GM12878 (cell line): ENCODE measurements around the gene HSPA1B. TPM values are rescaled to one million over a fixed set of nuclear protein-coding genes. Genes with fewer than 3 reads are reported as not detected.

Experiments
- ATAC-seq: fragments of 200-7000 bp; cut with Tn5 transposase; 3 replicates; pipeline ENCODE4 v1.9.1; 2020; ENCODE audit warnings: mild to moderate bottlenecking, moderate library complexity
- BruUV-seq: library from RNA; stranded (reverse); fragments of 400-500 nt; replicated peaks from 2 replicates; lab custom pipeline; 2021; lab: Mats Ljungman, UMichigan
- CTCF ChIA-PET: fragments of 300-600 bp; sonication (Branson Sonifier 250); formaldehyde crosslinking; extraction: SDS; loops from one replicate; lab custom pipeline; 2021; ENCODE audit warnings: inconsistent platforms; lab: Yijun Ruan, JAX
- POLR2A ChIA-PET: fragments of 350-600 bp; formaldehyde crosslinking; extraction: SDS; loops from one replicate; lab custom pipeline; 2021; ENCODE audit warnings: inconsistent platforms; lab: Charles Lee
- RAD21 ChIA-PET: fragments of 300-600 bp; sonication (Branson Sonifier 250); formaldehyde crosslinking; loops from one replicate; lab custom pipeline; 2023; ENCODE audit warnings: antibody characterized with exemption; ENCODE audit not compliant: unreplicated experiment; lab: Charles Lee
- SMC1A ChIA-PET: fragments of 300-600 bp; sonication (Branson Sonifier 250); formaldehyde crosslinking; loops from one replicate; lab custom pipeline; 2023; ENCODE audit not compliant: unreplicated experiment, uncharacterized antibody; lab: Charles Lee
- DNase-seq: peaks from one replicate; pipeline ENCODE4 v3.0.0-alpha.2; 2011; ENCODE audit warnings: low read depth, low spot score
- FAIRE-seq: peaks from 3 replicates; lab custom pipeline; 2011; peaks lifted over from hg19 to GRCh38; lab: Jason Lieb, UNC
- H2AFZ ChIP-seq: 2 replicates; pipeline ENCODE4 v1.6.0; 2011; ENCODE audit warnings: low read depth, low read length, control low read depth; ENCODE audit not compliant: control insufficient read depth
- H3K27ac ChIP-seq: 2 replicates; pipeline ENCODE4 v1.5.1; 2011; ENCODE audit warnings: control low read depth; ENCODE audit not compliant: control insufficient read depth, insufficient read depth
- H3K27me3 ChIP-seq, 2 experiments: replicated peaks in 1 of 2; 2 replicates each; pipeline versions ENCODE4 v1.6.0 to v1.6.1; 2011; ENCODE audit warnings: low read length in 1 of 2; ENCODE audit not compliant: control insufficient read depth in 2 of 2, insufficient read depth in 2 of 2
- H3K36me3 ChIP-seq, 2 experiments: 2 replicates each; pipeline ENCODE4 v1.5.1; 2011; ENCODE audit warnings: low read length in 1 of 2; ENCODE audit not compliant: control insufficient read depth in 2 of 2, insufficient read depth in 2 of 2
- H3K4me1 ChIP-seq: 2 replicates; pipeline ENCODE4 v1.6.1; 2011; ENCODE audit warnings: mild to moderate bottlenecking, low read length, moderate library complexity, mixed read lengths; ENCODE audit not compliant: control insufficient read depth, insufficient read depth
- H3K4me2 ChIP-seq: 2 replicates; pipeline ENCODE4 v1.6.0; 2011; ENCODE audit warnings: control low read depth; ENCODE audit not compliant: control insufficient read depth, insufficient read depth
- H3K4me3 ChIP-seq: fragments of 200-600 bp; sonication (generic); 2 replicates; pipeline ENCODE4 v1.5.1; 2016
- H3K79me2 ChIP-seq: 2 replicates; pipeline ENCODE4 v1.6.0; 2011; ENCODE audit warnings: low read length; ENCODE audit not compliant: control insufficient read depth, insufficient read depth
- H3K9ac ChIP-seq: 2 replicates; pipeline ENCODE4 v1.8.0; 2011; ENCODE audit warnings: low read length, control low read depth, mixed read lengths; ENCODE audit not compliant: control insufficient read depth, insufficient read depth
- H3K9me3 ChIP-seq: replicated peaks from 3 replicates; pipeline ENCODE4 v1.5.1; 2011; ENCODE audit warnings: mild to moderate bottlenecking, low read length; ENCODE audit not compliant: control insufficient read depth, insufficient read depth
- H4K20me1 ChIP-seq: 2 replicates; pipeline ENCODE4 v1.6.0; 2011; ENCODE audit not compliant: control insufficient read depth, insufficient read depth
- ASH2L ChIP-seq: fragments of 300-600, 200-600 bp; sonication (generic); IDR thresholded peaks from 2 replicates; pipeline ENCODE4 v1.6.1; 2017; ENCODE audit warnings: low read depth, mild to moderate bottlenecking, borderline replicate concordance
- ATF3 ChIP-seq: IDR thresholded peaks from 2 replicates; pipeline ENCODE4 v1.6.1; 2011; ENCODE audit warnings: low read depth, mild to moderate bottlenecking, low read length, moderate library complexity, borderline replicate concordance; ENCODE audit errors: extremely low read depth
- CBX5 ChIP-seq: sonication (generic); IDR thresholded peaks from 2 replicates; pipeline ENCODE4 v1.6.1; 2016; ENCODE audit warnings: low read depth, moderate library complexity, mild to moderate bottlenecking, inconsistent platforms
- CREM ChIP-seq: IDR thresholded peaks from 2 replicates; pipeline ENCODE4 v1.6.1; 2014; ENCODE audit warnings: antibody characterized with exemption, low read depth
- ETV6 ChIP-seq, 2 experiments: fragments of 450-650 bp in 1 of 2; IDR thresholded peaks in 1 of 2; conservative IDR thresholded peaks in 1 of 2; 2 replicates each; pipeline ENCODE4 v1.6.1; 2014; ENCODE audit warnings: antibody characterized with exemption in 1 of 2, borderline replicate concordance in 1 of 2, low read depth in 1 of 2, mild to moderate bottlenecking in 1 of 2, moderate library complexity in 1 of 2
- HDAC2 ChIP-seq: fragments of 200-600 bp; sonication (generic); IDR thresholded peaks from 2 replicates; pipeline ENCODE4 v1.6.1; 2017
- HSF1 ChIP-seq: fragments of 150-350 bp; IDR thresholded peaks from 2 replicates; pipeline ENCODE4 v1.6.1; 2014; ENCODE audit warnings: mild to moderate bottlenecking, low read depth, low read length
- IRF3 ChIP-seq: fragments of 450-650 bp; IDR thresholded peaks from 2 replicates; pipeline ENCODE4 v1.6.1; 2014; ENCODE audit warnings: mild to moderate bottlenecking
- IRF4 ChIP-seq: IDR thresholded peaks from 2 replicates; pipeline ENCODE4 v1.6.1; 2011; ENCODE audit warnings: low read depth, low read length
- JUND ChIP-seq: IDR thresholded peaks from 2 replicates; pipeline ENCODE4 v1.6.1; 2012; ENCODE audit warnings: low read depth, mild to moderate bottlenecking, low read length, improper control_type of control experiment, moderate library complexity
- KAT2A ChIP-seq: conservative IDR thresholded peaks from 2 replicates; pipeline ENCODE4 v1.6.1; 2011; ENCODE audit warnings: low read depth, low read length; ENCODE audit not compliant: control insufficient read depth
- KLF5 ChIP-seq: fragments of 450-650 bp; IDR thresholded peaks from 2 replicates; pipeline ENCODE4 v1.6.1; 2014; ENCODE audit warnings: mild to moderate bottlenecking; ENCODE audit not compliant: partially characterized antibody
- MYC ChIP-seq: IDR thresholded peaks from 2 replicates; pipeline ENCODE4 v1.6.1; 2011; ENCODE audit warnings: mild to moderate bottlenecking, low read length, moderate library complexity, inconsistent platforms; ENCODE audit not compliant: insufficient read depth, insufficient replicate concordance, insufficient read length, severe bottlenecking
- NFYB ChIP-seq: IDR thresholded peaks from 2 replicates; pipeline ENCODE4 v1.6.1; 2011; ENCODE audit warnings: low read depth, mild to moderate bottlenecking, low read length, improper control_type of control experiment, moderate library complexity; ENCODE audit not compliant: insufficient read depth
- SREBF1 ChIP-seq: IDR thresholded peaks from 2 replicates; pipeline ENCODE4 v1.6.1; 2012; ENCODE audit warnings: mild to moderate bottlenecking, low read length
- WRNIP1 ChIP-seq: IDR thresholded peaks from 2 replicates; pipeline ENCODE4 v1.6.1; 2011; ENCODE audit warnings: low read depth, low read length, improper control_type of control experiment, borderline replicate concordance
- ZBED1 ChIP-seq: IDR thresholded peaks from 2 replicates; pipeline ENCODE4 v1.6.1; 2016; ENCODE audit warnings: borderline replicate concordance
- WGBS: methylation state at CpG from one replicate; pipeline ENCODE4 v1.1.6; 2016; ENCODE audit warnings: low lambda C conversion rate; ENCODE audit not compliant: insufficient replicate concordance, insufficient coverage; ENCODE audit errors: missing lambda C conversion rate; 5-methylcytosine and 5-hydroxymethylcytosine counted together
- in situ Hi-C: fragments of 300-500 bp; cut with MboI; formaldehyde crosslinking; loops from 9 replicates; pipeline ENCODE4 v1.14.3; 2018; ENCODE audit warnings: mixed read lengths
- intact Hi-C: fragments of 100-400 bp; cut with micrococcal nuclease; formaldehyde crosslinking; loops from one replicate; pipeline ENCODE4 v1.14.2; 2022; ENCODE audit not compliant: unreplicated experiment
- polyA plus RNA-seq, 11 experiments: library from polyadenylated mRNA; depleted of rRNA in 4 of 11; unstranded in 6 of 11; stranded (reverse) in 5 of 11; fragments of >200 nt; fragmentation: Nextera tagmentation in 4 of 11; fragmentation: Illumina TruSeq in 1 of 11; extraction: Ambion mirVana in 4 of 11; extraction: Trizol in 1 of 11; gene quantifications; 1 replicate in 1 of 11; 2 replicates in 10 of 11; pipeline versions ENCODE4 v1.2.1 to v1.2.3, GENCODE V29; 2011 to 2016; ENCODE audit warnings: inconsistent platforms in 2 of 11, missing spikeins in 2 of 11, low read depth in 1 of 11
- total RNA-seq, 4 experiments: library from RNA; depleted of rRNA in 3 of 4; stranded (reverse); fragments of >200 nt in 3 of 4; fragmentation: Illumina TruSeq in 1 of 4; extraction: Trizol in 1 of 4; gene quantifications; 2 replicates each; pipeline versions ENCODE4 v1.2.1 to v1.2.3, GENCODE V29; 2013 to 2021
- TF ChIP-seq, protein P1 (sequence below): IDR thresholded peaks from 2 replicates; pipeline ENCODE4 v1.6.1; 2012; ENCODE audit warnings: low read depth, low read length, improper control_type of control experiment

HSPA1B gene
- total and polyA plus RNA-seq, 10 of the 15 experiments (the other 5 are each of a cell fraction or from before 2014, with no cell fraction given) = 0.11 to 40.5 (median 12.8) TPM

GRCh38 chr6:31858707-31859106 lies 31.2 kb downstream of the HSPA1B start:
- in situ Hi-C loops = no loop called here
- TF ChIP-seq HSF1 (no peak), ZBED1 (no peak), MYC (no peak), ASH2L (no peak), SREBF1 (no peak), JUND (no peak), CREM (no peak), ATF3 (no peak), HDAC2 (no peak), KLF5 (no peak), KAT2A (no peak), NFYB (no peak), ETV6 (conservative IDR thresholded peaks at IDR 0.05 in 1 of 2, IDR thresholded peaks at IDR 0.05 in 1 of 2; ENCODE audit: borderline replicate concordance in 1 of 2, low read depth in 1 of 2) (no peak), CBX5 (no peak), IRF4 (no peak), WRNIP1 (no peak), IRF3 (no peak)
- TF ChIP-seq, protein P1, sequence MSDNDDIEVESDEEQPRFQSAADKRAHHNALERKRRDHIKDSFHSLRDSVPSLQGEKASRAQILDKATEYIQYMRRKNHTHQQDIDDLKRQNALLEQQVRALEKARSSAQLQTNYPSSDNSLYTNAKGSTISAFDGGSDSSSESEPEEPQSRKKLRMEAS = no peak
- DNase-seq = no peak
- H3K9me3 ChIP-seq = no peaks in the 10 kb centered on the region
- no TSS peak for BruUV-seq
- intact Hi-C loops = no loop called here
- no peak overlapping the region for H3K9ac ChIP-seq
- no peaks in the 10 kb centered on the region; the same call in 1 of the 2 replicates for H3K79me2 ChIP-seq
- ChIA-PET POLR2A (no interaction called here), CTCF (interaction anchor here (0.7 kb wide), 1 partner anchor 131 kb away, joined by 4 read pairs; no protein-coding TSS in a partner anchor), SMC1A (no interaction called here), RAD21 (no interaction called here)
- H3K27me3 ChIP-seq = no peaks in the 10 kb centered on the region
- no peak overlapping the region for H3K4me2 ChIP-seq
- WGBS = 91% methylated on average over 8 of the region's 8 CpGs
- no peaks in the 10 kb centered on the region for H4K20me1 ChIP-seq
- H3K36me3 ChIP-seq = peaks cover 0 to 3% of the 10 kb centered on the region in 2 experiments; a peak in 1 of 4 replicates
- H3K4me1 ChIP-seq = peaks cover 11% of the 10 kb centered on the region
- no peak overlapping the region for H3K4me3 ChIP-seq
- FAIRE-seq = no peak
- no peak for ATAC-seq
- H2AFZ ChIP-seq = no peak overlapping the region
- no peak overlapping the region for H3K27ac ChIP-seq
